ENCODE measurements around the gene DES. TPM values are rescaled to one million over a fixed set of nuclear protein-coding genes. Genes with fewer than 3 reads are reported as not detected.

DES gene
- polyA plus RNA-seq, 1 experiment = 7.0 TPM

GRCh38 chr2:219429958-219430606 lies 11.9 kb downstream of the DES start:
- H3K36me3 ChIP-seq (ENCODE audit: control insufficient read depth, insufficient read depth, low read length) = no peaks in the 10 kb centered on the region
- TF ChIP-seq, protein P1, sequence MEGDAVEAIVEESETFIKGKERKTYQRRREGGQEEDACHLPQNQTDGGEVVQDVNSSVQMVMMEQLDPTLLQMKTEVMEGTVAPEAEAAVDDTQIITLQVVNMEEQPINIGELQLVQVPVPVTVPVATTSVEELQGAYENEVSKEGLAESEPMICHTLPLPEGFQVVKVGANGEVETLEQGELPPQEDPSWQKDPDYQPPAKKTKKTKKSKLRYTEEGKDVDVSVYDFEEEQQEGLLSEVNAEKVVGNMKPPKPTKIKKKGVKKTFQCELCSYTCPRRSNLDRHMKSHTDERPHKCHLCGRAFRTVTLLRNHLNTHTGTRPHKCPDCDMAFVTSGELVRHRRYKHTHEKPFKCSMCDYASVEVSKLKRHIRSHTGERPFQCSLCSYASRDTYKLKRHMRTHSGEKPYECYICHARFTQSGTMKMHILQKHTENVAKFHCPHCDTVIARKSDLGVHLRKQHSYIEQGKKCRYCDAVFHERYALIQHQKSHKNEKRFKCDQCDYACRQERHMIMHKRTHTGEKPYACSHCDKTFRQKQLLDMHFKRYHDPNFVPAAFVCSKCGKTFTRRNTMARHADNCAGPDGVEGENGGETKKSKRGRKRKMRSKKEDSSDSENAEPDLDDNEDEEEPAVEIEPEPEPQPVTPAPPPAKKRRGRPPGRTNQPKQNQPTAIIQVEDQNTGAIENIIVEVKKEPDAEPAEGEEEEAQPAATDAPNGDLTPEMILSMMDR (IDR thresholded peaks at IDR 0.05; ENCODE audit: insufficient read depth, low read depth, low read length) = no peak
- H3K27me3 ChIP-seq (ENCODE audit: control insufficient read depth, insufficient read depth, low read length) = no peaks in the 10 kb centered on the region
- ChIA-PET POLR2A (no interaction called here), CTCF (interaction anchor here (0.9 to 2.6 kb wide), 17 partner anchors 10 to 297 kb away, joined by 3 to 21 read pairs (median 5); partner anchors contain the start of gene DES)
- H3K4me3 ChIP-seq (ENCODE audit: low read depth, low read length) = no peak overlapping the region
- DNase-seq (ENCODE audit: low read depth) = no peak

GRCh38 chr2:219430633-219431615 lies 12.7 kb downstream of the DES start:
- TF ChIP-seq, protein P1 (IDR thresholded peaks at IDR 0.05; ENCODE audit: insufficient read depth, low read depth, low read length) = peak; percentile 35; the same call in 1 of the 2 replicates
- POLR2A ChIA-PET = interaction anchor here (0.5 to 0.6 kb wide), 2 partner anchors 43 to 77 kb away, joined by 6 to 12 read pairs; partner anchors contain the start of gene DNPEP
- H3K4me3 ChIP-seq (ENCODE audit: low read depth, low read length) = no peak overlapping the region
- H3K36me3 ChIP-seq (ENCODE audit: control insufficient read depth, insufficient read depth, low read length) = no peaks in the 10 kb centered on the region
- DNase-seq (ENCODE audit: low read depth) = no peak
- H3K27me3 ChIP-seq (ENCODE audit: control insufficient read depth, insufficient read depth, low read length) = 0 out of 2 replicates have a peak, but pooled peaks cover 2% of the 10 kb centered on the region
- CTCF ChIA-PET = interaction anchor here (0.6 to 2.6 kb wide), 20 partner anchors 9 to 296 kb away, joined by 3 to 21 read pairs (median 5); partner anchors contain the start of gene DES

GRCh38 chr2:219433666-219434467 lies 15.7 kb downstream of the DES start:
- CTCF ChIA-PET = interaction anchor here (0.6 to 2.3 kb wide), 12 partner anchors 10 to 97 kb away, joined by 3 to 6 read pairs (median 4); no protein-coding TSS in a partner anchor

GRCh38 chr2:219434468-219434717 lies 16.2 kb downstream of the DES start:
- no peak for DNase-seq (ENCODE audit: low read depth)
- Histone ChIP-seq H3K4me3 (ENCODE audit: low read depth, low read length) (no peak overlapping the region), H3K36me3 (ENCODE audit: control insufficient read depth, insufficient read depth, low read length) (no peaks in the 10 kb centered on the region), H3K27me3 (ENCODE audit: control insufficient read depth, insufficient read depth, low read length) (0 out of 2 replicates have a peak, but pooled peaks cover 2% of the 10 kb centered on the region)
- ChIA-PET CTCF (interaction anchor here (0.6 to 2.3 kb wide), 8 partner anchors 10 to 96 kb away, joined by 3 to 6 read pairs (median 4); no protein-coding TSS in a partner anchor), POLR2A (no interaction called here)
- TF ChIP-seq, protein P1 (IDR thresholded peaks at IDR 0.05; ENCODE audit: insufficient read depth, low read depth, low read length) = no peak

More at GRCh38 chr2:219433666-219434467, 15.7 kb downstream of the DES start:
- TF ChIP-seq, protein P1 (IDR thresholded peaks at IDR 0.05; ENCODE audit: insufficient read depth, low read depth, low read length) = peak; percentile 57
- Histone ChIP-seq H3K36me3 (ENCODE audit: control insufficient read depth, insufficient read depth, low read length) (no peaks in the 10 kb centered on the region), H3K4me3 (ENCODE audit: low read depth, low read length) (no peak overlapping the region), H3K27me3 (ENCODE audit: control insufficient read depth, insufficient read depth, low read length) (0 out of 2 replicates have a peak, but pooled peaks cover 2% of the 10 kb centered on the region)
- DNase-seq (ENCODE audit: low read depth) = no peak
- POLR2A ChIA-PET = no interaction called here

Measured in BJ (cell line).